C4-2B (cell line): ENCODE measurements around the gene PLCB4.

ENCODE experiments used
- H3K27ac ChIP-seq: fragments of 450-650 bp; 2 replicates; pipeline ENCODE4 v1.5.1; 2017
- CTCF ChIP-seq: fragments of 450-650 bp; conservative IDR thresholded peaks from 2 replicates; pipeline ENCODE4 v1.5.1; 2017; ENCODE audit warnings: mild to moderate bottlenecking
- ZFX ChIP-seq: fragments of 450-650 bp; IDR thresholded peaks from 2 replicates; pipeline ENCODE4 v1.6.1; 2017

PLCB4 gene

GRCh38 chr20:9225879-9226278 lies 157.0 kb downstream of the PLCB4 start:
- no peak for TF ChIP-seq ZFX
- TF ChIP-seq CTCF: no peak
- no peak overlapping the region for H3K27ac ChIP-seq

GRCh38 chr20:9227896-9228615 lies 159.2 kb downstream of the PLCB4 start:
- no peak overlapping the region for H3K27ac ChIP-seq
- TF ChIP-seq ZFX (no peak), CTCF (no peak)

GRCh38 chr20:9228774-9229450 lies 160.0 kb downstream of the PLCB4 start:
- H3K27ac ChIP-seq: no peak overlapping the region
- no peak for TF ChIP-seq ZFX
- TF ChIP-seq CTCF: no peak

- no peak for TF ChIP-seq CTCF
- no peak for TF ChIP-seq ZFX
- no peak overlapping the region for H3K27ac ChIP-seq
Observed at GRCh38 chr20:9230406-9230805, 161.5 kb downstream of the PLCB4 start.

GRCh38 chr20:9233804-9234203 lies 164.9 kb downstream of the PLCB4 start:
- TF ChIP-seq ZFX: no peak
- no peak for TF ChIP-seq CTCF
- H3K27ac ChIP-seq: no peak overlapping the region

- H3K27ac ChIP-seq: no peak overlapping the region; the same call in 1 of the 2 replicates
- TF ChIP-seq CTCF: no peak
Observed at GRCh38 chr20:9235518-9235917, 166.6 kb downstream of the PLCB4 start.

- TF ChIP-seq ZFX: no peak
- TF ChIP-seq CTCF: no peak
- H3K27ac ChIP-seq: no peak overlapping the region
Observed at GRCh38 chr20:9236458-9236857, 167.6 kb downstream of the PLCB4 start.
